ENCODE data around the gene TCP10L.
"Not testable (repeated sequence)": the region's sequence is repeated elsewhere in the genome, so short reads cannot be mapped to it uniquely, and the experiment has no call there.

Gene TCP10L

DNA sequence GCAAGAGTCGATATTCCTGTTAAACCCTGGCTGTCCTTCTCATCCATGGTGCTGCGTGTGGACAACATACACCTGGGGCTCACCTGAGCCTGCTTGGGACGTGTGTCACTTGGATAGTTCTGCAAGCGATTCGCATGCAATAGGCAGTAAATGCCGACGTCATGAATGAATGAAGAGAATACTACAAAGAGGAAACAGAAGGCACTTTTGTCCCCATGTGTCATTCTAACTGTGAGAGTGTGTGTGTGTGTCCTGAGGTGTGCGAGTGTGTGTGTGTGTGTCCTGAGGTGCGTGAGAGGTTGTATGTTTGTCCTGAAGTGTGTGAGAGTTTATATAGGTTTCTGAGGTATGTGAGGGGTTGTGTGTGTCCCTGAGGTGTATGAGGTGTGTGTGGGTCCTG lies 647 bp upstream of the TCP10L start:
- DNase-seq: no peak

DNA sequence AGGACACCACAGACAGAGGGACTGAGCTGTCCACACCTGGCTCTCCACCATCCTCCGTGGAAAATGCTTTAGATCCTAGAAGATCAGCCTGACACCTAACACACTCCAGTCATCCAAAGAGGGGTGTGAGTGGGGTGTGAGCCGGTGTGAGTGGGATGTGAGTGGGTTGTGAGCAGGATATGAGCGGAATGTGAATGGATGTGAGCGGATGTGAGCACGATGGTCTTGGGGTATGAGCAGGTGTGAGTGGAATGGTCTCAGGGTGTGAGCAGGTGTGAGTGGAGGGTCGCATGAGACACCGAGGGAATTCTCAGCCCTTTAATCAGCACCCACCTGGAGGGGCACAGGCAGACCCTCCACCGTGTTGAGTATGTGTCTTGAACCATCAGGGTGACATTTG lies 851 bp downstream of the TCP10L start:
- no peak for DNase-seq

DNA sequence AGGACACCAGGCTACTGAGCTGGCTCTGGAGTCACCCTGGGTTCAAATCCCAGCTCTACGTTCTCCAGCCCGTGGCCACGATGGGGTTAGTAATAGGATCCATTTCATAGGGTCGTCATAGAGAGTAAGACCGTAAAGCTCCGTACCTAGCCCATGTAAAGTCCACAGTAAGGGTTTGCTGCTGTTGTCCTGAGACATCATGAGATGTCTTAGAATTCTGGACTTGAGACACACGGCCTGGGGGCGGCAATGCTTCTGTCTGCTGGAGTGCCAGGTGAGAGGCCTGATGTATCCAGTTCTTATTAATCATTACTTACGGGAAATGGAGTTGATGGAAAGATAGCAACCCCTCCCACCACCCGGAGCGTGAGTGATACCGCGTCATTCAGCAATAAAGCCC lies 3.6 kb downstream of the TCP10L start:
- DNase-seq: no peak

DNA sequence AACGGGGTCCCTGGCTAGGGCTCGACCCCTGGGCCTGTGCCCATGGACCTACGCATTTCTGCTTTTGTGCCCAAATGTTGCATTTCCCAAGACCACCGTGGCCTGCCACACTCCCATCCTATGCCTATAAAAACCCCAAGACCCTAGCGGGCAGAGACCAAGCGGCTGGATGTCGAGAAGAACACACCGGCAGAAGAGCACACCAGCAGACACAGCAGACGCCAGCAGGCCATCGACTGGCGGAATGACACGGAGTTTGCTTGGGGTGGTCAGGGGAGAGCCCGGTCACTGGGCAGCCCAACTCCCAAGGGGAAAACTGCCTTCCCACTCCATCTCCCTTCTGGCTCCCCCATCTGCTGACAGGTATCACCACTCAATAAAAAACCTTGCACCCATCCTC lies 4.4 kb downstream of the TCP10L start:
- DNase-seq: no peak

DNA sequence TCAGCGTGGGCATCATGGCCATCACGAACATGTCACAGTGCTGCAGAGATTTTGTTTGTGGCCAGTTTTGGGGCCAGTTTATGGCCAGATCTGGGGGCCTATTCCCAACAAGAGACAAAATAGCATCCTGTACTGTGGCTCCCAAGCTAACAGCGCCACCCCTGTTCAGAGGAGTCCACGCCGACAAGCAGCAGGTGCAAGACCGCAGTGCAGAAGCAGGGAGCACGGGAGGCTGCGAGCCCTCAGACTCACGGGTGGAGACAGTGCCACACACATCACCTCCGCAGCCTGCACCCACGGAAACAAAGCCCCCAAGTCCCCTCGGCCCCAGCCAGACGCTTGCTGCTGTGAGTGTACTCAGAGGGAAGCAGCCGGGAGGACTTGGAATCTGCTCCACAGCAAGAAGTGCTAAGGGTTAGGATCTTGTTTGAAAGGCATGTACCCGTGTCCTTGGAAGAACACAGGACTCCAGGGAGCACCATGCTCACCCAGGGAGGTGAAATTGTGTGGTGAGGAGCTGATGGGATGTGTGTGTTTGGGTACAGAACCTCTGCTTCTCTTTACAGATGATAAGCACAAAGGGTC lies 7.1 kb downstream of the TCP10L start:
- no peak for DNase-seq

DNA sequence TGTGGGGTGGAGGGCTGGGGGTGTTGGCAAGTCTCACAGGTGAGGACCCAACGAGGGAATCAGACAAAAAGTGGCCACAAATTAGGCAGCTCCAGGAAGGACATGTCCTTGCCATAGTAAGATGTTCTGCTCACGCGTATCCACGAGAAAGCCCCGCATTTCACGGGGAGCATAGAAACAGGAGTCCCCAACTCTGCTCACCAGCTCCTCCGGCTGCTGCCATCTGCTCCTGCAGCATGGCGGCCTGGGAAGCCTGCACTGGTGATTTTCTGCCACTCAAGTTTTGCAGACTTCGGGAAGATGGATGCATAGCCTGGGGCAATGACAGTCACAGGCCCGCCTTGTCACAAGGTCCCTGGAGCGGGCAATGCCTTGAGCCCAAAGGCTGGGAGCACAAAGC lies 9.3 kb downstream of the TCP10L start:
- DNase-seq: no peak

DNA sequence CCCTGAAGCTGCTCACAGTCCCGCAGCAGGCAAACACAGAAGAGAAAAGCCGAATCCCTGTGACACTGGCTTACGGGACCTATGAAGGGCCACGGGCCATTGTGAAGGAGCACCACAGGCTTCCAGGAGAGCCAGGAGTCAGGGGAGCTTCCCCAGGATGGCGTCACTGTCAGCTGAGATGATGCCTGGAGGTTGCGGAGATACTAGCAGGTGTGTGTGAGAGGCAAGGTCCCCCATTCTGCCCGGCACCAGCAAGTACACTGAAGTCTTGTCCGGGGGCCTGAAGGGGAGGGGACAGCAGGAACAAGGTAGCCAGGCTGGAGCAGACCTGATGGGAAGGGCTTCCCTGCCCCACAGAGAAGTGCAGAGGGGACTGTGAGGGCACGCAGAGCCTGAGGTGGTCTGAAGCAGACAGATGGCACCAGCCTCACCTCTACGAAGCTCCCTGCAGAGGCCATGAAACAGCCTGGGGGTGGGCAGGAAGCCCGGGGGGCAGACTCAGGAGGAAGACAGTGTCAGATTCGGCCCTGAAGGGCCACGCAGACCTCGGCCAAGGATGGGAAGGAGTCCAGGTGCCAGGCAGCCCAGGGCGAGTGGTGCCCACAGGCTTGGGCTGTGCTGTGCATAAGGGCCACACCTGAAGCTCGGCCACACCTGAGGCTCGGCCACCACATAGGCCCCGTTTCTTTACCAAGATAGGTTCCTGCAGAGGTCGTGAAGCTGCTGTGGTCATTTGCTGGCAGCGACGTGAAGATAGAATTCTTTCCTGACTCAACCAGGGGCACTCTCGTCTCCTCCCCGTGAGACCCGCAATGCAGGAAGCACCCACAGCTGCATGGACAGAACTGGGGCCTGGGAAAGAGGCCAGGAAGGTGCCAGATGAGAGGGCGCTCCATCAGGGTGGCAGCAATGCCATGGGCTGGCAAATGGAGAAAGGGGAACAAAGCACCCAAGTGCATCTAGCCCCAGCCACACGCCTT lies 10.1 kb downstream of the TCP10L start:
- no peak for DNase-seq

DNA sequence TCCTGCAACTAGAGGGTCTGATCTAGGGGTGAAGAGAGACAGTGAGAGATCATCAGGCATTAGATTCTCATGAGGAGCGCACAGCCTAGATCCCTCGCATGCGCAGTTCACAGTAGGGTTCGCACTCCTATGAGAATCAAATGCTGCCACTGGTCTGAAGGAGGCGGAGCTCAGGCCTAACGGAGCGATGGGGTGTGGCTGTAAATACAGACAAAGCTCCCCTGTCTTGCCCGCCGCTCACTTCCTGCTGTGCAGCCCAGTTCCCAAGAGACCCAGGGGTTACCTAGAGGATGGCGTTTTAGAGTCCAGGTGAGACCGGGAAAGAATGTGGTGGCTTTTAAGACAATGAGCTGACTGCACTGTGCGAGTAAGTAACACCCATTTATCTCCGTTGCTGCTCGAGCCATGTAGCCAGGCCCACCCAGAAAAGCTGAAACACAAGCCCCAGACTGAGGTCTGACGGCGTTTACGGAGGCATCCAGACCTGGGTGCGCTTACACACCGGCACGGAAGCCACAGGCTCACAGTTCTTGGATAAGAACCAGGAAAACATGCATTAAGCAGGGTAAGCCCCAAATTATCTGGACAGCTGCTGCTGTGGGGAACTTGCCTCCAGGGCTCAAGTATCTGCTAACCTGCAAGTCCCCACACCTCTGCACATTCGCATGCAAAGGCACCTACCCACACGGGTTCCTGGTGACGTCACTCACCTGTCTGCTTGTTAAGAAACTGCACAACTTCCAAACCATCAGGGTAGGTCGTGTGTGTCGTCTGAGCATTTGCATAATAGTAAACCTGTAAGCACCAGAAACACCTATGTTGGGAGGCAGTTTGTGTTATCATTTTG lies 12.5 kb downstream of the TCP10L start:
- DNase-seq: no peak

DNA sequence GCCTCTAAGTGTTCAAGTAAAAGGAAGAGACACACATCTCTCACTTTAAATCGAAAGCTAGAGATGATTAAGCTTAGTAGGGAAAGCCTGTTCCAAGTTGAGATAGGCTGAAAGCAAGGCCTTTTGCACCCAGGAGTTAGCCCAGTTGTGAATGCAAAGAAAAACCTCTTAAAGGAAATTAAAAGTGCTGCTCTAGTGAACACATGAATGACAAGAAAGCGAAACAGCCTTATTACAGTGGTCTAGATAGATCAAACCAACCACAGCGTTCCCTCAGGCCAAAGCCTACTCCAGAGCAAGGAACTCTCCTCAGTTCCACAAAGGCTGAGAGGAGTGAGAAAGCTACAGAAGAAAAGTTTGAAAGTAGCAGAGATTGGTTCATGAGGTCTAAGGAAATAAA lies 14.9 kb downstream of the TCP10L start:
- DNase-seq: no peak

DNA sequence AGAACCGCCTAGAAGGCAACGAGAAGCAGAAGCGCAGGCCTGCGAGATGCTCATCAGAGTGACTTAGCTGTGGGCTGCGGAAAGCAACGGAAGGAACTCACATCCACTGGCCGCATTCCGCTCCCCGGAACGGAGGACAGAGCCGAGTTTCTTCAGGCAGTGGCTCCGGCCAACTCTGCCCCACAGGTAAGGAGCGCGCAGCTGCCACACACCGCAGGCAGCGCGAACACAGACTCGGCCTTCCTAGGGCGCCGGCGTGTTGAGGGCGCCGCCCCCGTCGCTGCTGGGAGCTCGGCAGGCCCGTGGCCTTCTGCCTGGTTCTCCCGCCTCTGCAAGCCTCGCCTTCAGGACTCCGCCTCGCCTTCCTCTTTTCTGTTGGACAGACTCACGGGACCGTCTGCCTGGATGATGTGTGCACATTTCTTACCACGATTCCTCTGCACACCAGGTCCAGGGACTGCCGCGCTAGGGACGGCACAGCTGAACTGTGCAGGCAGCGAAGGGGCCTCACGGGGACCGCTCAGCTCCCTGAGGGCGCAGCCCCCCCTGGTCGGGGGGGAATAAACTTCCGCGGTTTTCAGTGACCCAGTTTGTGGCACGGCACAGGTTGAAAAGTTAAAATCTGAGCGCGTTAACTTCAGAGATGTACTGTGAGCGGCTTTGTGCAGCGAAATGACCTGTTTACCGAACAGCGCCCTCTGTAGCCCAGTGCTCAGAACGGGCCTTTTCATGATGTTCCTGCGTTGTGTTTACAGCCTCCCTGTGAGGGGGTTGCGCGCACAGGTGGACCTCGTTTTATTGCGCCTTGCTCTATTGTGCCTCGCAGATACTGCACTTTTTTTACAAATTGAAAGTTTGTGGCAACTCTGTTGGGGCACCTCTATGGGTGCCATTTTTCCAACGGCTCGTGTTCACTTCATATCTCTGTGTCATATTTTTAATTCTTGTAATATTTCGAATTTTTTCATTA lies 15.8 kb downstream of the TCP10L start:
- peak; percentile 38 for DNase-seq

DNA sequence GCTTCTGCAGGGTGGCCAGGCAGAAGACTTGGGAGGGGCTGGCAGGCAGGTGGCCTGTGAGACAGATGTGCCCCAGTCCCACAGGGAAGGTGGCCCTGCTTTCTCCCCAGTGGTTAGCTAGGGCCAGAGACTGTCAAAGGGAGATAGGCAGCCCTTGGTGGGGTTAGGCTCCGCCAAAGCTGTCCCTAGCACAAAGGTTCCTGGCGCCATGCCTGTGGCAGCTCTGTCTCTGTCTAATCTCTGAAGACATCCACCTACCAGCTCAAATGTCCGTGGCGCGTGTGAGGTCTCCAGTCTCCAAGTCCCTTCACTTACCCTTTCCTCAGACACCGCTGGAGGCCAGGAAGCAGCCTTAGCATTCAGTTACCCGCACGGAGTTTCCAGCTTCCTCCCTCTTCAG lies 17.7 kb downstream of the TCP10L start:
- DNase-seq: no peak

DNA sequence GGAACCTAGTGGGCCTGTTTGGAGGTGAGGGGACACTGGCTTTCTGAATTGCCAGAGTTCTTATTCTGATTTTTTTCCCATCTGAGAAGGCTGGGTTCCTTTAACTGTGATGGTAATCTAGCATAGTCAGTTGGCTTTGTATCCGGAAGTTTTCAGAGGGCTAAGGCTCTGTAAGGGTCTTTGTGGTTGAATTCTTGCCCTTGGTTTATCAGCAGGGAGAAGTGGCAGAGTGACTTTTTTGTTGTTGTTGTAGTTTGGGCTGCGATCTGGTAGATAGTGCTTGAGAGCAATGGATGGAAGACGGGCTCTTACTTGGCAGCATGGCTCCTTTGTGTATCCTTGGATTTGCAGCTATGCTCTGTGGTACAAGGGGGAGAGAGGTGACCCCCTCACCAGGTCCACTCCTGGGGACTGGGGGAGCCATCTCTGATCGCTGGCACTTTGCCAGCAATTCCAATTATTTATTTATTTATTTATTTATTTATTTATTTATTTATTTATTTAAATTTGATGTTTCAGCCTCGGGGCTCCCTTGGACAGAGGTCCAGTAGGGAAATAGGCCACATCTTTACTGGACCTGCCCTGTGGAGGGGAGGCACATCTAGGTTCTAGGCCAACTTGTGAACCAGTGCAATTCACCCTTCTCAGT lies 18.5 kb downstream of the TCP10L start:
- no peak for DNase-seq

DNA sequence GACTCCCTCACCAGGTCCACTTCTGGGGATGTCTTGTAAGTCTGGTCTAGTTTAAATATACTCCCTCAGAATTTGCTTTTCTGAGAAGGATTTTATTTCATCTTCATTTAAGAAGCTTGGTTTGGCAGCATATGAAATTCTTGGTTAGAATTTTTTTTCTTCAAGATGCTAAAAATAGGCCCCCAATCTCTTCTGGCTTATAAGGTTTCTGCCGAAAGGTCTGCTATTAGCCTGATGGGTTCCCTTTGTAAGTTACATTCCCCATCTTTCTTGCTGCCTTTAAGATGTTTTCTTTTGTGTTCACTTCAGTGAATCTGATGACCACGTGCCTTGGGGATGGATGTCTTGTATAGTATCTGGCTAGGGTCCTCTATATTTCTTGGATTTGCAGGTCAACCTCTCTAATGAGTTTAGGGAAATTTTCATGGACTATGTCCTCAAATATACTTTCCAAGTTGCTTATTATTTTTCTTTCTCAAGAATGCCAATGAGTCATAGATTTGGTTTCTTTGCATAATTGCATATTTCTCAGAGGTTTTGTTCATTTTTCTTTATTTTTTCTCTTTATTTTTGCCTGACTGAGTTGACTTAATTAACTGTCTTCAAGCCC lies 19.4 kb downstream of the TCP10L start:
- DNase-seq: no peak

DNA sequence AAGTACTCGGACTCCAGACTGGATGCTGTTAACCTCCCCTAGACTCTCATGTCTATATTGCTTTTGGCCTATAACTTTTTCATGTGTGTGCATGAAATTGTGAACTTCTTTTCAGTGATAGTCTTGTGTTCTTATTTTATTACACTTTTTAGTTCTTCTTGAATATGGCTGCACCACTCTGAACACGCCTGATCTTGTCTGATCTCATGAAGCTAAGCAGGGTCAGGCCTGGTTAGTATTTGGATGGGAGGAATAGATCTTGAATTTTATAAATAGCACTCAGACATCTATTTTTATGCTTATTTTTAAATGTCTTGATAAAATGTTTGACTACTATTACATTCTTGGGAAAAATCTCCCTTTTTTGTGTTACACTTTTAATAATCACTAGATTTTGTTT lies 22.4 kb downstream of the TCP10L start:
- DNase-seq: no peak

DNA sequence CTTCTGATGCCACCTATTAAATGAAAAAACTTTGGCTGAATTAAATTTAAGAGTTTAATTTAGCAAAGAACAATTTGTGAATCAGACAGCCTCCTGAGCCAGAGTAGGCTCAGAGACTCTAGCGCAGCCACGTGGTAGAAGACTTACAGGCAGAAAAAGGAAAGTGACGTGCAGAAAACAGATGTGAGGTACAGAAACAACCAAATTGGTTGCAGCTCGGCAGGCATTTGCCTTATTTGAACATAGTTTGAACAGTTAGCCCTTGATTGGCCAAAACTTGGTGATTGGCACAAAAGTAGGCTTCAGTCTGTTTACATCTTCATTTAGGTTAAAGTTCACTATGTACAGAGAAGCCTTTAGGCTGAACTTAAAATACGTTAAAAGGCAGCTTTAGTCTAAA lies 22.9 kb downstream of the TCP10L start:
- DNase-seq: no peak

DNA sequence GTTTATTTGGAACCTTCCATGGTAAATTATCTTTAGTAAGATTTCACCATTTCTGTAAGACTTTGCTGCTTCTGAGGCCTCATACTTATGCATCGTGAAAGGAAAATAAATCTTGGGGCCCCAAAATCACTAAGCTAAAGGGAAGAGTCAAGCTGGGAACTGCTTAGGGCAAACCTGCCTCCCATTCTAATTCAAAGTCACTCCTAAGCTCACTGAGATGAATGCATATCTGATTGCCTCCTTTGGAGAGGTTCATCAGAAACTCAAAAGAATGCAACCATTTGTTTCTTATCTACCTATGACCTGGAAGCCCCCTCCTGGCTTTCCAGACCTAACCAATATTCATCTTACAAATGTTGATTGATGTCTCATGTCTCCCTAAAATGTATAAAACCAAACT lies 23.8 kb downstream of the TCP10L start:
- not testable (repeated sequence) for DNase-seq

DNA sequence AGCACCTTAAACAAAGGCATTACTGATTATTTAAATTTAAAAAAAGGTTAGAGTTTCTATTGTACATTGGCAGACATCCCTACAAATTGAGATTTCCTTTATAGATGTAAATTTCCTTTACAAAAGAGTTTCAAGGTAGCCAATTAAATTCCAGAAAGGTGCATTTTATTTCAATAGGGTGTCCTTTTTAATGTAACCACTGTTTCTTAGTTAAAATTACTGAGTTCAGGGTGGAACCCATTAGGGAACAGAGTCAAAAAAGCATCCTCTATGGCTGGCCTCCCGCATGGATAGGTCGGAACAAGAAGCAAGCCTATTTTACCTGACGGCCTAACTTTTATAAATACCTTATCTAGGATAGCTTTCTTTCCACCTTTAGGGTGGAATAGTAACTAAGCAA lies 24.4 kb downstream of the TCP10L start:
- DNase-seq: no peak

DNA sequence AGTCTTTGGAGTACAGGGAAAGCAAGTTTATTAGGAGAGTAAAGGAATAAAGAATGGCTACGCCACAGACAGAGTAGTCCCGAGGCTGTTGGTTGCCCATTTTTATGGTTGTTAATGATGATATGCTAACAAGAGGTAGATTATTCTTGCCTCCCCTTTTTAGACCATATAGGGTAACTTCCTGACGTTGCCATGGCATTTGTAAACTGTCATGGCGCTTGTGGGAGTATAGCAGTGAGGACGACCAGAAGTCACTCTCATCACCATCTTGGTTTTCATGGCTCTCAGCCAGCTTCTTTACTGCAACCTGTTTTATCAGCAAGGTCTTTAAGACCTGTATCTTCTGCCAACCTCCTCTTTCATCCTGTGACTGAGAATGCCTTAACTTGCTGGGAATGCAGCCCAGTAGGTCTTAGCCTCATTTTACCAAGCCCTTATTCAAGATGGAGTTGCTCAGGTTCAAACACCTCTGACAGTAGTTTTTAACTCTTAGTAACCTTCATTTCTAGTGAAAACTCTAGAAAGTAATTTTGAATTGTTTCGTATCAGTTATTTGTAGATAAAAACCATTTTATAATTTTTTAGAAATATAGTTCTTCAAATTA lies 26.2 kb downstream of the TCP10L start:
- no peak for DNase-seq

DNA sequence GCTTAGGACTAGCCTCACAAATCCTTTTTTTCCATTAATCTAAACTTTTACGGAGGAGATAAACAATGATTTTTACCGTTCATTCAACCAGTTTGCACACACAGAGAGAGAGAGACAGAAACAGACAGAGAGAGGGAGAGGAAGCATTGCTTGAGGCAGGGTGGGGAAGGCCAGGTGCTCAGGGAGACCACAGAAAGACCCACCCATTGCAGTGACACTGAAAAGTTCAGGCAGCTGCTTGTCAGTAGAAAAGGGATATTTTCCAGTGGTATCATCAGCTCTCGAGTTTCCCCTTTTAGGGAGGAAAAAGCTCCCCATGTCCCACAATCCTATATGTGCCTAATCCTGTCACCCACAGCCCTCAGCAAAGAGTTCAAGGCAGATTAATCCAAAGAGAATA lies 27.2 kb downstream of the TCP10L start:
- DNase-seq: no peak

DNA sequence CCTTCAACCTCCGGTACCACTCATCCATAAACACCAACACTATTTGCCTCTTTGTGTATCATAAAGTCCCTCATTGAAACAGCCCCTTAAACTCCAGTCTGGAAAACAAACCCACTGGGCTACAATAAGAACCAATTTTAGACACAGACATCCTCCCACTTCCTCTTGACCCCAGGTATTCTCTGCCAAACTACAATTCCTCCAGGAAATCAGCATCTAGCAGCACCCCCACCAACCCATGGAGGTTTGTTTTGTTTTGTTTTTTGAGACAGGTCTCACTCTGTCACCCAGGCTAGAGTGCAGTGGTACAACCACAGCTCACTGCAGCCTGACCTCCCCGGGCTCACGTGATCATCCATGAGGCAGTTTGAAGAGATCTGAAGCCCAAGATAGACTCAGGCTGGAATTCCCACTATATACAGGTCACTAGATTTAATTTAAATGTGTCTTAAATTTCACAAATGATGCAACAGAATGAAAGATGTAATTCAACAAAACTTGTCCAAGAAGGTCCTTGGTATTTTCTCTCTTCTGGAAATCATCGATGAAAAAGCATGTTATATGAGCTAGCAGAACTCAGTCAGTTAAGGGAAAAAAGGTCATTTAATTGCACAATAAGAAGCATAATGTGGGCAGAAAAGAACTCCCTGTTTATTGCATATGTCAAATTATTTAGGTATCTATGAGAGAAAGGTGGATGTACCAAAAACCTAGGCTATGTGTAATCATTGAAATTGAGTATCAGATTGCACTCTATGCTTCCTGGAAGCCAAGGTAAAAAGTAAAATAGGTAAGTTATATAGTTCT lies 30.3 kb downstream of the TCP10L start:
- no peak for DNase-seq

All from 8988T (cell line).